ENCODE measurements around the gene AHSG. TPM values are rescaled to one million over a fixed set of nuclear protein-coding genes. Genes with fewer than 3 reads are reported as not detected.
"Not testable (repeated sequence)": the region's sequence is repeated elsewhere in the genome, so short reads cannot be mapped to it uniquely, and the experiment has no call there.

Gene AHSG
- total and polyA plus RNA-seq, 7 donors, result not detected

DNA sequence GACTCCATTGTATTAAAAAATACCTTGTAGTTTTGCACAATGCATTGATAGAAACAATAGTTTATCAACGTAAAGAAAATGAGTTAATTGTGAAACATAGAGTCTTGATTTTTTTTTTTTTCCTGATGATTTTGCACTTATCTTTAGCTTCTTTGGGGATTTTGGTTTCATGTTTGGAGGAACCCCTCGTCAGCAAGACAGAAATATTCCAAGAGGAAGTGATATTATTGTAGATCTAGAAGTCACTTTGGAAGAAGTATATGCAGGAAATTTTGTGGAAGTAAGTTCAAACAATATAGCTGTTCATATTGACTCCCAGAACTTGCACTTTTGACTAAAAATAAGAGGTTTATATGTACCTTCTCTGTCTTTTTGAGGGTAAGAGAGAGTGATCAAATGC, 35.3 kb upstream of the AHSG start:
- DNase-seq, result no peak
- no peak overlapping the region for H3K27ac ChIP-seq

DNA sequence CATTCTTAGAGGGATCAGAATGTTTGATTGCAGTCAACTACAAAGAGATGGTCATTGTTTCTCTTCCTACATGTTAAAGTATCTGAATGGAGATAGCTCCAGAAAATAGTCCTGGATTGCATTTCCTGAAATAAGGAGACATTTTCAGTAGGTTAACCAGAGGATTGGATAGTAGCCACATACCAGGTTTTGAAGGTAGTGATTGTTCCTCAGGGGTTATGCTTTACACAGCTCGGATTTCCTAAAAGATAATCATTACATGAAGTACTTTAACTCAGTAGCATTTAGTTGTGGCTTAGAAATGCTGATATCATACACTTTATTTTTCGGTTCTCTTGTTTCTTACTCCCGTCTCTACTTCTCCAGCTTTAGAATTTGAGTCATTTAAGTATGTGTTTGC, 32.1 kb upstream of the AHSG start:
- no peaks in the 10 kb centered on the region for H3K27me3 ChIP-seq (ENCODE audit: insufficient read depth in 3 of 3, low read length in 2 of 3)
- no peak overlapping the region for H3K27ac ChIP-seq
- H3K36me3 ChIP-seq (ENCODE audit: insufficient read depth in 1 of 2, low read depth in 1 of 2), result peaks cover 14 to 100% of the 10 kb centered on the region in 2 donors
- DNase-seq (no peak), ATAC-seq (no peak)
- H3K4me3 ChIP-seq, result no peak overlapping the region
- no peak for TF ChIP-seq CTCF (IDR thresholded peaks at IDR 0.05)
- 90 to 93% (median 93%) methylated on average over 3 of the region's 3 CpGs for WGBS, 3 donors
- intact Hi-C loops (cut with DNase I), result no loop called here
- H3K9me3 ChIP-seq, result no peaks in the 10 kb centered on the region
- H3K4me1 ChIP-seq, result no peaks in the 10 kb centered on the region

More for the DNA sequence above, 35.3 kb upstream of the AHSG start:
- Histone ChIP-seq H3K9me3 (no peaks in the 10 kb centered on the region), H3K27me3 (ENCODE audit: insufficient read depth in 3 of 3, low read length in 2 of 3) (no peaks in the 10 kb centered on the region), H3K4me1 (no peaks in the 10 kb centered on the region), H3K4me3 (no peak overlapping the region), H3K36me3 (ENCODE audit: insufficient read depth in 1 of 2, low read depth in 1 of 2) (peaks cover 7 to 100% of the 10 kb centered on the region in 2 donors)
- no peak for ATAC-seq
- TF ChIP-seq CTCF (IDR thresholded peaks at IDR 0.05), result no peak
- intact Hi-C loops (cut with DNase I), result no loop called here
- WGBS, 3 donors, result 70 to 84% (median 83%) methylated on average over 2 of the region's 2 CpGs

- Histone ChIP-seq H3K36me3 (ENCODE audit: insufficient read depth in 1 of 2, low read depth in 1 of 2) (peaks cover 14 to 89% of the 10 kb centered on the region in 2 donors), H3K4me1 (no peaks in the 10 kb centered on the region), H3K4me3 (no peak overlapping the region), H3K9me3 (no peaks in the 10 kb centered on the region), H3K27ac (no peak overlapping the region), H3K27me3 (ENCODE audit: insufficient read depth in 3 of 3, low read length in 2 of 3) (no peaks in the 10 kb centered on the region)
- intact Hi-C loops (cut with DNase I), result no loop called here
- WGBS, 3 donors, result 88 to 93% (median 92%) methylated on average over 6 of the region's 6 CpGs
- DNase-seq (no peak), ATAC-seq (no peak)
- TF ChIP-seq CTCF (IDR thresholded peaks at IDR 0.05), result no peak
These were observed 30.3 kb upstream of the AHSG start for GRCh38 chr3:186582541-186582940.

DNA sequence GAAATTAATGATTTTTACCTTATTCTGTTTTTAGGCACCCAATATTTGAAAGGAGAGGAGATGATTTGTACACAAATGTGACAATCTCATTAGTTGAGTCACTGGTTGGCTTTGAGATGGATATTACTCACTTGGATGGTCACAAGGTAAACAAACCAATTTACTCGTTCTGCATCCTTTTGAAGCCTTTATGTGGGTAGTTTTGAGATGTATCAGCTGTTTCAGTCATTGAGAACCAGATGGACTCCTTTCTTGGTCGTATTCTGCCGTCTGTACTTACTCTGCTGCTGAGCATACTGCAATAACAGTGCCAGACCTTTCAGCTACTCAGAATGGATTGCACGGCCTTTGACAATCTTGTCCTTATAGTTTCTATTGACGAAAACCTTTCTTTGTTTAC, 29.0 kb upstream of the AHSG start:
- TF ChIP-seq CTCF (IDR thresholded peaks at IDR 0.05), result no peak
- intact Hi-C loops (cut with DNase I), result no loop called here
- no peaks in the 10 kb centered on the region for H3K4me1 ChIP-seq
- no peak for ATAC-seq
- DNase-seq, result no peak
- H3K27ac ChIP-seq, result no peak overlapping the region
- no peak overlapping the region for H3K4me3 ChIP-seq
- H3K9me3 ChIP-seq, result no peaks in the 10 kb centered on the region
- 72 to 79% (median 75%) methylated on average over 5 of the region's 5 CpGs for WGBS, 3 donors
- H3K27me3 ChIP-seq (ENCODE audit: insufficient read depth in 3 of 3, low read length in 2 of 3), result no peaks in the 10 kb centered on the region
- H3K36me3 ChIP-seq (ENCODE audit: insufficient read depth in 1 of 2, low read depth in 1 of 2), result peaks cover 14 to 76% of the 10 kb centered on the region in 2 donors

DNA sequence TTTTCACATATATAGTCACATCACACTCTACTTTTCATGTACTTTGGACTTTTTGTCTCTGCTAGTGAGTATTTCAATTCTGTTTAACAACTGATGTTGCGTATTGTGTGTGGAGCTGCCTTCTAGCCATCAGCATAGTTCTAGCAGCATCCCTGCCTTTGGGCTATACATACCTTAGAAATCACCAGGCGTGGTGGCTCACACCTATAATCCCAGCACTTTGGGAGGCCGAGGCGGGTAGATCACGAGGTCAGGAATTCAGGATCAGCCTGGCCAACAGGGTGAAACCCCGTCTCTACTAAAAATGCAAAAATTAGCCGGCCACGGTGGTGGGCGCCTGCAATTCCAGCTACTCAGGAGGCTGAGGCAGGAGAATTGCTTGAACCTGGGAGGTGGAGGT, 26.6 kb upstream of the AHSG start:
- H3K27ac ChIP-seq; DNase-seq; ATAC-seq; intact Hi-C loops (cut with DNase I); H3K9me3 ChIP-seq; H3K4me3 ChIP-seq; H3K27me3 ChIP-seq (ENCODE audit: insufficient read depth in 3 of 3, low read length in 2 of 3); H3K4me1 ChIP-seq: not testable (repeated sequence)
- peaks cover 14 to 52% of the 10 kb centered on the region in 2 donors for H3K36me3 ChIP-seq (ENCODE audit: insufficient read depth in 1 of 2, low read depth in 1 of 2)
- WGBS, 3 donors, result 80 to 93% (median 84%) methylated on average over 6 to 9 of the region's 9 CpGs
